H9 (cell line): ENCODE data around the gene IST1. TPM values are rescaled to one million over a fixed set of nuclear protein-coding genes. Genes with fewer than 3 reads are reported as not detected.

ENCODE experiments used
- DNase-seq: peaks from one replicate; pipeline ENCODE4 v3.0.0-alpha.2; 2017
- H2AFZ ChIP-seq: one replicate; pipeline ENCODE4 v1.6.1; 2013; ENCODE audit warnings: mild to moderate bottlenecking, low read length, control low read depth, moderate library complexity
- H2AK5ac ChIP-seq: 2 replicates; pipeline ENCODE4 v1.6.1; 2013; ENCODE audit warnings: low read length, control low read depth, mixed read lengths; ENCODE audit not compliant: insufficient read length
- H2BK120ac ChIP-seq: one replicate; pipeline ENCODE4 v1.6.1; 2013; ENCODE audit warnings: low read depth, mild to moderate bottlenecking, low read length, control low read depth, inconsistent platforms; ENCODE audit not compliant: poor library complexity, severe bottlenecking
- H2BK12ac ChIP-seq: 2 replicates; pipeline ENCODE4 v1.6.1; 2013; ENCODE audit warnings: low read length, control low read depth, mixed read lengths, low read depth; ENCODE audit not compliant: insufficient read length
- H2BK15ac ChIP-seq: 2 replicates; pipeline ENCODE4 v1.6.1; 2013; ENCODE audit warnings: low read depth, low read length, control low read depth
- H2BK20ac ChIP-seq: one replicate; pipeline ENCODE4 v1.6.1; 2013; ENCODE audit warnings: low read depth, mild to moderate bottlenecking, low read length, control low read depth, inconsistent platforms; ENCODE audit not compliant: poor library complexity, severe bottlenecking
- H2BK5ac ChIP-seq: 2 replicates; pipeline ENCODE4 v1.6.1; 2013; ENCODE audit warnings: low read length, control low read depth, mixed read lengths; ENCODE audit not compliant: insufficient read length
- H3K14ac ChIP-seq: 2 replicates; pipeline ENCODE4 v1.6.1; 2013; ENCODE audit warnings: low read length, control low read depth; ENCODE audit not compliant: insufficient read depth
- H3K18ac ChIP-seq: 2 replicates; pipeline ENCODE4 v1.6.1; 2013; ENCODE audit warnings: low read depth, mild to moderate bottlenecking, mixed read lengths, low read length, control low read depth; ENCODE audit not compliant: insufficient read length
- H3K23ac ChIP-seq: 2 replicates; pipeline ENCODE4 v1.6.1; 2013; ENCODE audit warnings: low read length, control low read depth, mixed read lengths, low read depth; ENCODE audit not compliant: insufficient read length
- H3K23me2 ChIP-seq: 2 replicates; pipeline ENCODE4 v1.6.1; 2013; ENCODE audit warnings: low read depth, mild to moderate bottlenecking, mixed read lengths, low read length, control low read depth; ENCODE audit not compliant: insufficient read length, poor library complexity, severe bottlenecking
- H3K27ac ChIP-seq: 2 replicates; pipeline ENCODE4 v1.5.1; 2013; ENCODE audit warnings: low read length, control low read depth, mixed read lengths, low read depth; ENCODE audit not compliant: insufficient read length
- H3K27me3 ChIP-seq: 2 replicates; pipeline ENCODE4 v1.6.1; 2013; ENCODE audit warnings: low read length, control low read depth, inconsistent platforms; ENCODE audit not compliant: insufficient read depth
- H3K4ac ChIP-seq: 2 replicates; pipeline ENCODE4 v1.6.1; 2013; ENCODE audit warnings: low read depth, mild to moderate bottlenecking, control low read depth, inconsistent platforms, low read length, moderate library complexity
- H3K4me1 ChIP-seq: 2 replicates; pipeline ENCODE4 v1.6.1; 2013; ENCODE audit warnings: low read length, control low read depth, inconsistent platforms; ENCODE audit not compliant: insufficient read depth
- H3K4me2 ChIP-seq: 2 replicates; pipeline ENCODE4 v1.6.1; 2013; ENCODE audit warnings: low read length, control low read depth, mixed read lengths; ENCODE audit not compliant: insufficient read length, insufficient read depth
- H3K56ac ChIP-seq: 2 replicates; pipeline ENCODE4 v1.6.1; 2013; ENCODE audit warnings: low read depth, mild to moderate bottlenecking, mixed read lengths, low read length, control low read depth; ENCODE audit not compliant: insufficient read length
- H3K79me1 ChIP-seq: 2 replicates; pipeline ENCODE4 v1.6.1; 2013; ENCODE audit warnings: low read depth, mild to moderate bottlenecking, moderate library complexity, low read length, control low read depth, inconsistent platforms; ENCODE audit not compliant: insufficient read depth, poor library complexity, severe bottlenecking
- H3K79me2 ChIP-seq: 2 replicates; pipeline ENCODE4 v1.6.1; 2013; ENCODE audit warnings: low read length, control low read depth, inconsistent platforms; ENCODE audit not compliant: insufficient read depth
- H3K9ac ChIP-seq: 2 replicates; pipeline ENCODE4 v1.6.1; 2013; ENCODE audit warnings: low read length, control low read depth, mixed read lengths; ENCODE audit not compliant: insufficient read length; ENCODE audit errors: extremely low read depth
- H3K9me3 ChIP-seq: one replicate; pipeline ENCODE4 v1.6.1; 2013; ENCODE audit warnings: low read depth, low read length, inconsistent platforms; ENCODE audit not compliant: control insufficient read depth
- H3T11ph ChIP-seq: one replicate; pipeline ENCODE4 v1.6.1; 2013; ENCODE audit warnings: mild to moderate bottlenecking, low read length, control low read depth, inconsistent platforms
- H4K20me1 ChIP-seq: one replicate; pipeline ENCODE4 v1.6.1; 2013; ENCODE audit not compliant: control insufficient read depth, insufficient read length, insufficient read depth
- H4K5ac ChIP-seq: 2 replicates; pipeline ENCODE4 v1.6.1; 2013; ENCODE audit warnings: low read depth, mild to moderate bottlenecking, mixed read lengths, low read length, control low read depth; ENCODE audit not compliant: insufficient read length
- H4K8ac ChIP-seq: replicated peaks from 2 replicates; pipeline ENCODE4 v1.6.1; 2013; ENCODE audit warnings: low read length, control low read depth, mixed read lengths, low read depth; ENCODE audit not compliant: insufficient read length
- H4K91ac ChIP-seq: 2 replicates; pipeline ENCODE4 v1.6.1; 2013; ENCODE audit warnings: low read depth, mild to moderate bottlenecking, moderate library complexity, mixed read lengths, low read length, control low read depth; ENCODE audit not compliant: insufficient read length
- H3K27ac Mint-ChIP-seq, 3 experiments: 2 replicates in 2 of 3; 3 replicates in 1 of 3; pipeline ENCODE4 v1.8.0; 2020 to 2021; ENCODE audit warnings: mixed read lengths in 3 of 3, mild to moderate bottlenecking in 1 of 3, moderate library complexity in 1 of 3
- H3K27me3 Mint-ChIP-seq: 2 replicates; pipeline ENCODE4 v1.8.0; 2021; ENCODE audit warnings: low read depth, mild to moderate bottlenecking, moderate library complexity, mixed read lengths
- H3K36me3 Mint-ChIP-seq, 3 experiments: 2 replicates in 2 of 3; 3 replicates in 1 of 3; pipeline ENCODE4 v1.8.0; 2020 to 2021; ENCODE audit warnings: low read depth in 3 of 3, mixed read lengths in 3 of 3; ENCODE audit not compliant: insufficient read depth in 1 of 3
- H3K4me1 Mint-ChIP-seq, 2 experiments: 2 replicates each; pipeline ENCODE4 v1.8.0; 2020; ENCODE audit warnings: mixed read lengths in 2 of 2
- H3K4me3 Mint-ChIP-seq, 2 experiments: 2 replicates in 1 of 2; 3 replicates in 1 of 2; pipeline ENCODE4 v1.8.0; 2020 to 2021; ENCODE audit warnings: mild to moderate bottlenecking in 2 of 2, mixed read lengths in 2 of 2, moderate library complexity in 1 of 2
- H3K9me3 Mint-ChIP-seq, 2 experiments: 2 replicates in 1 of 2; 3 replicates in 1 of 2; pipeline ENCODE4 v1.8.0; 2020; ENCODE audit warnings: mild to moderate bottlenecking in 2 of 2, mixed read lengths in 2 of 2, moderate library complexity in 1 of 2
- WGBS: extraction: QIAGEN DNeasy Blood & Tissue Kit; methylation state at CpG from one replicate; pipeline ENCODE4 v1.1.7; 2013; ENCODE audit warnings: missing lambda C conversion rate, low lambda C conversion rate, mixed read lengths; ENCODE audit not compliant: insufficient read length; ENCODE audit errors: extremely low coverage; 5-methylcytosine and 5-hydroxymethylcytosine counted together
- total RNA-seq: library from RNA; stranded (reverse); gene quantifications from 2 replicates; pipeline ENCODE4 v1.2.1, GENCODE V29; 2021
- TF ChIP-seq, protein P1 (sequence below): fragments of 200-600 bp; sonication (generic); conservative IDR thresholded peaks from 3 replicates; pipeline ENCODE4 v1.8.0; 2021; ENCODE audit warnings: antibody characterized with exemption, mild to moderate bottlenecking

IST1 gene
- total RNA-seq, 1 experiment from 2014 or later: 263 TPM

DNA sequence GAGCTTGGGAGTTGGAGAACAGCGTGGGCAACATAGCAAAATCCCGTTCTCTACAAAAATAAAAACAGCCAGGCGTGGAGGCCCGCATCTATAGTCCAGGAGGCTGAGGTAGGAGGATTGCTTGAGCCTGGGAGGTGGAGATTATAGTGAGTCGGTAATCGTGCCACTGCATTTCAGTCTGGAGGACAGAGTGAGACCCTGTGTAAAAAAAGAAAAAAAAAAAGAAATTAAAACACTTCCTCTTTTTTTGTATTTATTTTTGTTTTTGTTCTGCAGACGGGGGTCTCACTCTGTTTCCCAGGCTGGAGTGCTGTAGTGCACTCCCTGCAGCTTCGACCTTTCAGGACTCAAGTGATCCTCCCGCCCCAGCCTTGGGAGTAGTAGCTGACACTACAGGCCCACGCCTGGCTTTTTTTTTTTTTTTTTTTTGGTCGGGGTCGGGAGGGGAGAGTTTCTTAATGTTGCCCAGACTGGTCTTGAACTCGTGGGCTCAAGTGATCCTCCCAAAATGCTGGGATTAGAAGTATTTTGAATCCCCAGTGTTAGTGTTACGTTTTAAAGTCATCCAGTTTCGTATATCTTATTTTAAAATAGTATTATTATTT lies 1.5 kb downstream of the IST1 start:
- WGBS: no CpG with 5 or more reads among the region's 15 CpGs
- no peaks in the 10 kb centered on the region for H3K27me3 ChIP-seq
- H2BK5ac ChIP-seq: no peak overlapping the region
- DNase-seq: no peak
- TF ChIP-seq, protein P1, sequence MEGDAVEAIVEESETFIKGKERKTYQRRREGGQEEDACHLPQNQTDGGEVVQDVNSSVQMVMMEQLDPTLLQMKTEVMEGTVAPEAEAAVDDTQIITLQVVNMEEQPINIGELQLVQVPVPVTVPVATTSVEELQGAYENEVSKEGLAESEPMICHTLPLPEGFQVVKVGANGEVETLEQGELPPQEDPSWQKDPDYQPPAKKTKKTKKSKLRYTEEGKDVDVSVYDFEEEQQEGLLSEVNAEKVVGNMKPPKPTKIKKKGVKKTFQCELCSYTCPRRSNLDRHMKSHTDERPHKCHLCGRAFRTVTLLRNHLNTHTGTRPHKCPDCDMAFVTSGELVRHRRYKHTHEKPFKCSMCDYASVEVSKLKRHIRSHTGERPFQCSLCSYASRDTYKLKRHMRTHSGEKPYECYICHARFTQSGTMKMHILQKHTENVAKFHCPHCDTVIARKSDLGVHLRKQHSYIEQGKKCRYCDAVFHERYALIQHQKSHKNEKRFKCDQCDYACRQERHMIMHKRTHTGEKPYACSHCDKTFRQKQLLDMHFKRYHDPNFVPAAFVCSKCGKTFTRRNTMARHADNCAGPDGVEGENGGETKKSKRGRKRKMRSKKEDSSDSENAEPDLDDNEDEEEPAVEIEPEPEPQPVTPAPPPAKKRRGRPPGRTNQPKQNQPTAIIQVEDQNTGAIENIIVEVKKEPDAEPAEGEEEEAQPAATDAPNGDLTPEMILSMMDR: no peak
- no peak overlapping the region for H2BK12ac ChIP-seq
- peaks cover 38% of the 10 kb centered on the region; the same call in 1 of the 2 replicates for H3K79me2 ChIP-seq
- H3K56ac ChIP-seq: no peak overlapping the region
- H3K4me1 ChIP-seq: no peaks in the 10 kb centered on the region
- H3K23me2 ChIP-seq: peaks cover 7% of the 10 kb centered on the region
- Mint-ChIP-seq H3K4me3 (peak overlapping the region; percentile 97 to 98), H3K9me3 (peaks cover 0 to 2% of the 10 kb centered on the region in 2 experiments; a peak in 1 of 5 replicates), H3K4me1 (peaks cover 8 to 17% of the 10 kb centered on the region in 2 experiments), H3K27ac (peak overlapping the region in 1 of 3 experiments; percentile 90; a peak in 1 of 7 replicates), H3K27me3 (no peaks in the 10 kb centered on the region; the same call in 1 of the 2 replicates), H3K36me3 (peaks cover 7 to 20% (median 12%) of the 10 kb centered on the region in 3 experiments)
- H2BK120ac ChIP-seq: no peak overlapping the region
- no peaks in the 10 kb centered on the region for H3K79me1 ChIP-seq
- H3K9me3 ChIP-seq: no peaks in the 10 kb centered on the region
- no peak overlapping the region for H2AK5ac ChIP-seq
- H3K27ac ChIP-seq: no peak overlapping the region
- H2AFZ ChIP-seq: no peak overlapping the region
- no peak overlapping the region for H2BK15ac ChIP-seq
- no peak overlapping the region for H4K8ac ChIP-seq
- no peak overlapping the region for H3K14ac ChIP-seq
- H3K4ac ChIP-seq: no peak overlapping the region
- no peak overlapping the region for H3T11ph ChIP-seq
- H3K18ac ChIP-seq: no peak overlapping the region
- H2BK20ac ChIP-seq: no peak overlapping the region
- peak overlapping the region; percentile 47 for H3K9ac ChIP-seq
- no peak overlapping the region for H4K91ac ChIP-seq
- H3K4me2 ChIP-seq: peak overlapping the region; percentile 87
- H4K5ac ChIP-seq: no peak overlapping the region
- no peaks in the 10 kb centered on the region for H4K20me1 ChIP-seq
- H3K23ac ChIP-seq: no peak overlapping the region
